Activated T-cell treated with anti-CD3 and anti-CD28 coated beads, Interleukin-2, amount 50 U/mL, for 1 hour (primary cell): ENCODE data around the gene RASL12.
"Not testable (repeated sequence)": the region's sequence is repeated elsewhere in the genome, so short reads cannot be mapped to it uniquely, and the experiment has no call there.

ENCODE experiments used
- DNase-seq: peaks from one replicate; pipeline ENCODE4 v3.0.0-alpha.2; 2020

The RASL12 gene

GRCh38 chr15:65052956-65053355, 14.8 kb downstream of the RASL12 start:
- no peak for DNase-seq

- DNase-seq = no peak
These were observed 16.5 kb downstream of the RASL12 start for GRCh38 chr15:65051266-65051665.

- no peak for DNase-seq
These were observed 17.5 kb downstream of the RASL12 start for GRCh38 chr15:65050270-65050669.

GRCh38 chr15:65049418-65049840, 18.4 kb downstream of the RASL12 start:
- DNase-seq = peak; percentile 79

- DNase-seq = no peak
These were observed 19.6 kb downstream of the RASL12 start for GRCh38 chr15:65048241-65048640.

- no peak for DNase-seq
These were observed 22.9 kb downstream of the RASL12 start, which contains the start of gene SLC51B for GRCh38 chr15:65044724-65045481. Gene SLC51B, plus strand, starts transcription at chr15:65045387. Its CDS starts 4,618 bp downstream, at chr15:65050005.

GRCh38 chr15:65044218-65044617, 23.6 kb downstream of the RASL12 start:
- not testable (repeated sequence) for DNase-seq

GRCh38 chr15:65042776-65043327, 24.9 kb downstream of the RASL12 start:
- no peak for DNase-seq

GRCh38 chr15:65041787-65042186, 26.0 kb downstream of the RASL12 start:
- no peak for DNase-seq

- DNase-seq = no peak
These were observed 27.3 kb downstream of the RASL12 start for GRCh38 chr15:65040461-65040860.

- DNase-seq = no peak
These were observed 29.0 kb downstream of the RASL12 start for GRCh38 chr15:65038836-65039235.

- no peak for DNase-seq
These were observed 29.4 kb downstream of the RASL12 start for GRCh38 chr15:65038428-65038827.

- DNase-seq = no peak
These were observed 30.5 kb downstream of the RASL12 start for GRCh38 chr15:65037309-65037708.

GRCh38 chr15:65034719-65035118, 33.1 kb downstream of the RASL12 start:
- no peak for DNase-seq

GRCh38 chr15:65033659-65034269, 34.0 kb downstream of the RASL12 start:
- DNase-seq = no peak

GRCh38 chr15:65032801-65033537, 34.8 kb downstream of the RASL12 start:
- peak; percentile 44 for DNase-seq

GRCh38 chr15:65029736-65030208, 38.0 kb downstream of the RASL12 start:
- peak; percentile 24 for DNase-seq

- peak; percentile 96 for DNase-seq
These were observed 38.7 kb downstream of the RASL12 start, which contains the start of gene MTFMT for GRCh38 chr15:65028921-65029735. Gene MTFMT, minus strand, starts transcription at chr15:65029639. Its CDS starts 26 bp downstream, at chr15:65029613.

- no peak for DNase-seq
These were observed 39.5 kb downstream of the RASL12 start for GRCh38 chr15:65028338-65028737.

GRCh38 chr15:65027593-65027992, 40.2 kb downstream of the RASL12 start:
- no peak for DNase-seq

- no peak for DNase-seq
These were observed 41.0 kb downstream of the RASL12 start for GRCh38 chr15:65026756-65027155.

- DNase-seq = no peak
These were observed 46.3 kb downstream of the RASL12 start for GRCh38 chr15:65021488-65021887.
